GM21723 (cell line): ENCODE results near the gene UBE2I.
"Not testable (repeated sequence)": the region's sequence is repeated elsewhere in the genome, so short reads cannot be mapped to it uniquely, and the experiment has no call there.

Experiments used
- ATAC-seq: cut with Tn5 transposase; IDR thresholded peaks from one replicate; pipeline ENCODE4 v1.9.1; 2021; ENCODE audit warnings: mild to moderate bottlenecking, moderate library complexity; ENCODE audit not compliant: unreplicated experiment

The UBE2I gene

GRCh38 chr16:1292208-1292607, 17.2 kb upstream of the UBE2I start:
- not testable (repeated sequence) for ATAC-seq

GRCh38 chr16:1292808-1293207, 16.6 kb upstream of the UBE2I start:
- not testable (repeated sequence) for ATAC-seq

GRCh38 chr16:1293921-1294656, 15.3 kb upstream of the UBE2I start:
- ATAC-seq, result no peak

GRCh38 chr16:1295465-1295864, 14.0 kb upstream of the UBE2I start:
- ATAC-seq, result no peak

- not testable (repeated sequence) for ATAC-seq
Observed at GRCh38 chr16:1296688-1297017, 12.8 kb upstream of the UBE2I start.

GRCh38 chr16:1297018-1297696, 12.3 kb upstream of the UBE2I start:
- no peak for ATAC-seq

- no peak for ATAC-seq
Observed at GRCh38 chr16:1298406-1298805, 11.0 kb upstream of the UBE2I start.

- ATAC-seq, result no peak
Observed at GRCh38 chr16:1299012-1299867, 10.2 kb upstream of the UBE2I start.

GRCh38 chr16:1299868-1300203, 9.6 kb upstream of the UBE2I start:
- no peak for ATAC-seq

- peak; percentile 39 for ATAC-seq
Observed at GRCh38 chr16:1300664-1301476, 8.6 kb upstream of the UBE2I start.

- no peak for ATAC-seq
Observed at GRCh38 chr16:1301562-1301961, 7.9 kb upstream of the UBE2I start.

GRCh38 chr16:1305823-1306222, 3.6 kb upstream of the UBE2I start:
- no peak for ATAC-seq

GRCh38 chr16:1306334-1306733, 3.1 kb upstream of the UBE2I start:
- no peak for ATAC-seq

GRCh38 chr16:1308036-1308976, 1.1 kb upstream of the UBE2I start:
- peak; percentile 15 for ATAC-seq

GRCh38 chr16:1309888-1310831, 724 bp downstream of the UBE2I start:
- ATAC-seq, result no peak

GRCh38 chr16:1310832-1311200, 1.4 kb downstream of the UBE2I start:
- ATAC-seq, result no peak

- no peak for ATAC-seq
Observed at GRCh38 chr16:1311212-1311737, 1.8 kb downstream of the UBE2I start.

GRCh38 chr16:1311738-1312466, 2.5 kb downstream of the UBE2I start:
- no peak for ATAC-seq
